Stimulated activated naive B cell treated with anti-CD40 and anti-IgM and Interleukin-4, amounts not matched to agents 10 μg/mL and 1 μg/mL and 100 μg/mL, for 72 hours (primary cell): ENCODE data around the gene NDST3.

Experiments used
- ATAC-seq, 2 donors: fragments of 150-1000 bp; cut with Tn5 transposase; replicated peaks; 2 replicates each; pipeline ENCODE4 v1.10.0; 2021; ENCODE audit warnings: moderate library complexity in 1 of 2
- DNase-seq: peaks from one replicate; pipeline ENCODE4 v3.0.0; 2021
- H3K27ac Mint-ChIP-seq: one replicate; pipeline ENCODE4 v1.8.0; 2022; ENCODE audit warnings: mild to moderate bottlenecking, mixed read lengths
- H3K27me3 Mint-ChIP-seq, 2 donors: one replicate each; pipeline ENCODE4 v1.8.0; 2022; ENCODE audit warnings: mixed read lengths in 2 of 2
- H3K36me3 Mint-ChIP-seq, 2 donors: one replicate each; pipeline ENCODE4 v1.8.0; 2022; ENCODE audit warnings: mixed read lengths in 2 of 2, mild to moderate bottlenecking in 1 of 2
- H3K4me1 Mint-ChIP-seq, 2 donors: one replicate each; pipeline ENCODE4 v1.8.0; 2022; ENCODE audit warnings: mixed read lengths in 2 of 2, mild to moderate bottlenecking in 1 of 2
- H3K4me3 Mint-ChIP-seq, 2 donors: one replicate each; pipeline ENCODE4 v1.8.0; 2022; ENCODE audit warnings: mild to moderate bottlenecking in 2 of 2, mixed read lengths in 2 of 2, moderate library complexity in 1 of 2
- H3K9me3 Mint-ChIP-seq, 2 donors: one replicate each; pipeline ENCODE4 v1.8.0; 2022; ENCODE audit warnings: mixed read lengths in 2 of 2, mild to moderate bottlenecking in 1 of 2

Gene NDST3

GRCh38 chr4:118175506-118175905, 141.2 kb downstream of the NDST3 start:
- no peak for ATAC-seq

GRCh38 chr4:118177126-118177525, 142.8 kb downstream of the NDST3 start:
- H3K4me3 Mint-ChIP-seq: no peak overlapping the region
- no peaks in the 10 kb centered on the region for H3K4me1 Mint-ChIP-seq
- H3K36me3 Mint-ChIP-seq: no peaks in the 10 kb centered on the region
- H3K27ac Mint-ChIP-seq: no peak overlapping the region
- DNase-seq (no peak), ATAC-seq (no peak)
- H3K9me3 Mint-ChIP-seq: peaks cover 0 to 2% of the 10 kb centered on the region in 2 donors
- H3K27me3 Mint-ChIP-seq: no peaks in the 10 kb centered on the region

More at GRCh38 chr4:118175506-118175905, 141.2 kb downstream of the NDST3 start:
- Mint-ChIP-seq H3K9me3 (peaks cover 0 to 2% of the 10 kb centered on the region in 2 donors), H3K27me3 (no peaks in the 10 kb centered on the region), H3K27ac (no peak overlapping the region), H3K36me3 (no peaks in the 10 kb centered on the region), H3K4me3 (no peak overlapping the region), H3K4me1 (no peaks in the 10 kb centered on the region)
- no peak for DNase-seq

GRCh38 chr4:118180776-118181175, 146.5 kb downstream of the NDST3 start:
- DNase-seq (no peak), ATAC-seq (no peak)
- Mint-ChIP-seq H3K4me1 (no peaks in the 10 kb centered on the region), H3K36me3 (no peaks in the 10 kb centered on the region), H3K4me3 (no peak overlapping the region), H3K9me3 (peaks cover 0 to 2% of the 10 kb centered on the region in 2 donors), H3K27ac (no peak overlapping the region), H3K27me3 (no peaks in the 10 kb centered on the region)

GRCh38 chr4:118190903-118191302, 156.6 kb downstream of the NDST3 start:
- Mint-ChIP-seq H3K4me3 (no peak overlapping the region), H3K9me3 (peaks cover 6 to 8% of the 10 kb centered on the region in 2 donors), H3K27ac (no peak overlapping the region), H3K27me3 (no peaks in the 10 kb centered on the region), H3K36me3 (no peaks in the 10 kb centered on the region), H3K4me1 (no peaks in the 10 kb centered on the region)
- DNase-seq: no peak
- no peak for ATAC-seq

- peaks cover 10% of the 10 kb centered on the region in 2 donors for H3K9me3 Mint-ChIP-seq
- no peaks in the 10 kb centered on the region for H3K27me3 Mint-ChIP-seq
- no peaks in the 10 kb centered on the region for H3K4me1 Mint-ChIP-seq
- ATAC-seq (no peak), DNase-seq (no peak)
- H3K27ac Mint-ChIP-seq: no peak overlapping the region
- no peaks in the 10 kb centered on the region for H3K36me3 Mint-ChIP-seq
- H3K4me3 Mint-ChIP-seq: no peak overlapping the region
Observed at GRCh38 chr4:118193421-118193820, 159.1 kb downstream of the NDST3 start.

GRCh38 chr4:118206627-118207026, 172.3 kb downstream of the NDST3 start:
- DNase-seq: no peak
- no peak overlapping the region for H3K27ac Mint-ChIP-seq
- peaks cover 10 to 18% of the 10 kb centered on the region in 2 donors for H3K9me3 Mint-ChIP-seq
- no peak for ATAC-seq
- H3K27me3 Mint-ChIP-seq: peaks cover 0 to 8% of the 10 kb centered on the region in 2 donors
- no peaks in the 10 kb centered on the region for H3K4me1 Mint-ChIP-seq
- H3K4me3 Mint-ChIP-seq: no peak overlapping the region
- no peaks in the 10 kb centered on the region for H3K36me3 Mint-ChIP-seq

- Mint-ChIP-seq H3K27ac (no peak overlapping the region), H3K9me3 (no peaks in the 10 kb centered on the region), H3K27me3 (peaks cover 0 to 8% of the 10 kb centered on the region in 2 donors), H3K4me1 (no peaks in the 10 kb centered on the region), H3K4me3 (no peak overlapping the region), H3K36me3 (no peaks in the 10 kb centered on the region)
- no peak for ATAC-seq
- no peak for DNase-seq
Observed at GRCh38 chr4:118213101-118213500, 178.8 kb downstream of the NDST3 start.

GRCh38 chr4:118215826-118216225, 181.5 kb downstream of the NDST3 start:
- no peaks in the 10 kb centered on the region for H3K4me1 Mint-ChIP-seq
- H3K36me3 Mint-ChIP-seq: no peaks in the 10 kb centered on the region
- peaks cover 0 to 2% of the 10 kb centered on the region in 2 donors for H3K9me3 Mint-ChIP-seq
- DNase-seq (no peak), ATAC-seq (no peak)
- no peak overlapping the region for H3K27ac Mint-ChIP-seq
- no peaks in the 10 kb centered on the region for H3K27me3 Mint-ChIP-seq
- no peak overlapping the region for H3K4me3 Mint-ChIP-seq

- no peaks in the 10 kb centered on the region for H3K4me1 Mint-ChIP-seq
- no peaks in the 10 kb centered on the region for H3K27me3 Mint-ChIP-seq
- ATAC-seq (no peak), DNase-seq (no peak)
- H3K27ac Mint-ChIP-seq: no peak overlapping the region
- H3K4me3 Mint-ChIP-seq: no peak overlapping the region
- H3K9me3 Mint-ChIP-seq: peaks cover 0 to 2% of the 10 kb centered on the region in 2 donors
- no peaks in the 10 kb centered on the region for H3K36me3 Mint-ChIP-seq
Observed at GRCh38 chr4:118221227-118221800, 187.0 kb downstream of the NDST3 start.

GRCh38 chr4:118224243-118224829, 190.1 kb downstream of the NDST3 start:
- DNase-seq (no peak), ATAC-seq (no peak)
- Mint-ChIP-seq H3K4me1 (no peaks in the 10 kb centered on the region), H3K4me3 (no peak overlapping the region), H3K9me3 (peaks cover 0 to 2% of the 10 kb centered on the region in 2 donors), H3K36me3 (no peaks in the 10 kb centered on the region), H3K27me3 (no peaks in the 10 kb centered on the region), H3K27ac (no peak overlapping the region)

- Mint-ChIP-seq H3K36me3 (no peaks in the 10 kb centered on the region), H3K4me3 (no peak overlapping the region), H3K9me3 (no peaks in the 10 kb centered on the region), H3K27me3 (no peaks in the 10 kb centered on the region), H3K4me1 (no peaks in the 10 kb centered on the region), H3K27ac (no peak overlapping the region)
- DNase-seq: no peak
- ATAC-seq: no peak
Observed at GRCh38 chr4:118225511-118225910, 191.2 kb downstream of the NDST3 start.

GRCh38 chr4:118226311-118227010, 192.2 kb downstream of the NDST3 start:
- DNase-seq (no peak), ATAC-seq (no peak)
- Mint-ChIP-seq H3K27me3 (no peaks in the 10 kb centered on the region), H3K4me1 (no peaks in the 10 kb centered on the region), H3K36me3 (no peaks in the 10 kb centered on the region), H3K9me3 (no peaks in the 10 kb centered on the region), H3K4me3 (no peak overlapping the region), H3K27ac (no peak overlapping the region)

- H3K4me3 Mint-ChIP-seq: no peak overlapping the region
- ATAC-seq: no peak
- H3K36me3 Mint-ChIP-seq: no peaks in the 10 kb centered on the region
- H3K9me3 Mint-ChIP-seq: no peaks in the 10 kb centered on the region
- no peak for DNase-seq
- no peak overlapping the region for H3K27ac Mint-ChIP-seq
- no peaks in the 10 kb centered on the region for H3K4me1 Mint-ChIP-seq
- H3K27me3 Mint-ChIP-seq: peaks cover 0 to 11% of the 10 kb centered on the region in 2 donors
Observed at GRCh38 chr4:118235566-118236120, 201.4 kb downstream of the NDST3 start.

GRCh38 chr4:118237531-118237930, 203.2 kb downstream of the NDST3 start:
- no peak overlapping the region for H3K4me3 Mint-ChIP-seq
- ATAC-seq (no peak), DNase-seq (no peak)
- no peaks in the 10 kb centered on the region for H3K4me1 Mint-ChIP-seq
- no peaks in the 10 kb centered on the region for H3K36me3 Mint-ChIP-seq
- no peak overlapping the region for H3K27ac Mint-ChIP-seq
- peaks cover 0 to 11% of the 10 kb centered on the region in 2 donors for H3K27me3 Mint-ChIP-seq
- H3K9me3 Mint-ChIP-seq: no peaks in the 10 kb centered on the region

GRCh38 chr4:118249890-118250289, 215.6 kb downstream of the NDST3 start:
- Mint-ChIP-seq H3K27me3 (no peaks in the 10 kb centered on the region), H3K4me3 (no peak overlapping the region), H3K4me1 (no peaks in the 10 kb centered on the region), H3K36me3 (no peaks in the 10 kb centered on the region), H3K9me3 (peaks cover 0 to 1% of the 10 kb centered on the region in 2 donors), H3K27ac (no peak overlapping the region)
- DNase-seq (no peak), ATAC-seq (no peak)
